Activated naive CD4-positive, alpha-beta T cell treated with anti-CD3 and anti-CD28 coated beads for 36 hours (primary cell): Measurements from ENCODE around the gene CHST6. TPM values are rescaled to one million over a fixed set of nuclear protein-coding genes. Genes with fewer than 3 reads are reported as not detected.
A peak's percentile ranks its signal among the peaks of the same experiment; 100 is the strongest.
"Not testable (repeated sequence)": the region's sequence is repeated elsewhere in the genome, so short reads cannot be mapped to it uniquely, and the experiment has no call there.

Experiments
- CTCF ChIA-PET: fragments of 350-600 bp; sonication (Branson Sonifier 250); formaldehyde crosslinking; loops from one replicate; lab custom pipeline; 2021; ENCODE audit warnings: antibody characterized with exemption; lab: Charles Lee
- DNase-seq: peaks from one replicate; pipeline ENCODE4 v3.0.0-alpha.2; 2020
- H3K27ac Mint-ChIP-seq: one replicate; pipeline ENCODE4 v1.8.0; 2021; ENCODE audit warnings: mild to moderate bottlenecking, mixed read lengths
- H3K27me3 Mint-ChIP-seq: one replicate; pipeline ENCODE4 v1.8.0; 2021; ENCODE audit warnings: low read depth, mixed read lengths
- H3K36me3 Mint-ChIP-seq: one replicate; pipeline ENCODE4 v1.8.0; 2021; ENCODE audit warnings: low read depth, mixed read lengths
- H3K4me1 Mint-ChIP-seq: one replicate; pipeline ENCODE4 v1.8.0; 2021; ENCODE audit warnings: low read depth, mixed read lengths
- H3K4me3 Mint-ChIP-seq: one replicate; pipeline ENCODE4 v1.8.0; 2021; ENCODE audit warnings: mild to moderate bottlenecking, moderate library complexity, mixed read lengths
- H3K9me3 Mint-ChIP-seq: one replicate; pipeline ENCODE4 v1.8.0; 2021; ENCODE audit warnings: mixed read lengths
- intact Hi-C: fragments of 100-400 bp; cut with micrococcal nuclease; formaldehyde crosslinking; loops from one replicate; pipeline ENCODE4 v1.15.1; 2023
- total RNA-seq, 2 experiments: library from RNA; stranded (reverse); gene quantifications; one replicate each; pipeline ENCODE4 v1.2.3, GENCODE V29; 2021

CHST6 gene
- total RNA-seq, 2 experiments from 2014 or later, result not detected

DNA sequence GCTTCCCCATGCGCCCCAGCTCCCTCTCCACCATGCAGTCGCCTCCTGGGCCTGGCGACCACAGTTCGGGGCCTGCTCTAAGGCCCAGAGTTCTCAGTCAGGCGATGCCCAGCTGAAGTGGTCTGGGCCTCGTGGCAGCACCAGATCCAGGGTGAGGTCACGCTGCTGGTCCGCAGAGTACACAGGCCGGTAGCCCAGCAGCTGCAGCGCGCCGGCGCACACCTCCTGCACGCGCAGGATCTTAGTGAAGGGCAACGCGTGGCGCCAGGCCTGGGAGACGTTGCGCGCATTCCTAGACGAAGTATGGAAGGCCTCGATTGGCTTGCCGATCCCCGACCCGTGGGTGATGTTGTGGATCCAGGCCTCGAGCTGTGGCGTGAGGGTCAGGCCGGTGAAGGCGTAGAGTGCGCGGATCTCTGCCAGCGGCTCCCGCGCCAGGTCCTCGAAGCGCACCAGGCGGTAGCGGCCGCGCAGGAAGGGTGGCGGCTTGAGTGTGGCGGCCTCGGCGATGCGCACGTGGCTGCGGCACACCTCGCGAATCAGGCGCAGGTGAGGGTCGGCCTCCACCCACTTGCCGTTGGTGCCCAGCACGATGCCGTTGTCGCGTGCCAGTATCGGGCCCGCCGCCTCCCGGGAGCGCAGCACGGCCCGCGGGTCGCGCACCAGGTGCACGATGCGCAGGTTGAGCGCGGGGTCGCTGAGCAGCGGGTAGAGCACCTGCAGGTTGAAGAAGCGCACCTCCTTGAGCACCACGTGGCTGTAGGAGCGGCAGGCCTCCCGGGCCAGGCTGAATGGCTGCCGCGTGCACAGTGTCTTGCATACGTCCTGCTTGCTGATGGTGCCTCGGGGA, 34.0 kb upstream of the CHST6 start:
- H3K9me3 Mint-ChIP-seq, result no peaks in the 10 kb centered on the region
- no peak overlapping the region for H3K4me3 Mint-ChIP-seq
- CTCF ChIA-PET, result no interaction called here
- intact Hi-C loops, result no loop called here
- no peaks in the 10 kb centered on the region for H3K36me3 Mint-ChIP-seq
- no peaks in the 10 kb centered on the region for H3K4me1 Mint-ChIP-seq
- H3K27ac Mint-ChIP-seq, result no peak overlapping the region
- H3K27me3 Mint-ChIP-seq, result no peaks in the 10 kb centered on the region
- no peak for DNase-seq

DNA sequence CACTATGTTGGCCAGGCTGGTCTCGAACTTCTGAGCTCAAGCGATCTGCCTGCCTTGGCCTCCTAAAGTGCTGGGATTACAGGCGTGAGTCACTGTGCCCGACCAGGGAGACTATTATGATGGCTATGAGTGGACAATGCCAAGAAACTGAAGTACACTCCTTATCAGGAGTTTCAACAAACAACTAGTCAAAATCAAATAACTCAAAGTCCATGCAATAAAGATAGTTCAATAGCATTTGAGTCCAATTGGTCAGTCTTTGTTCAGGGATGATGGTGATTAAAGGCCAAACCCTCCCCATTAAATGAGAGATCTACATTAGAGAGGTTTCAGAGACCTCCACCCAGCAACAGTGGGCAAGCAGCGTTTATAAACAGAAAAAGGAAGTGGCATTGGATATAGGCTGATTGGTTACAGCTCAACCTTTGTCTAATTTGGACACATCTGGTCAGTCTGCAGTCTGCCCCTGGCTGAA, 32.6 kb upstream of the CHST6 start:
- CTCF ChIA-PET, result no interaction called here
- Mint-ChIP-seq H3K4me3 (no peak overlapping the region), H3K27me3 (no peaks in the 10 kb centered on the region), H3K36me3 (no peaks in the 10 kb centered on the region), H3K4me1 (no peaks in the 10 kb centered on the region), H3K27ac (no peak overlapping the region), H3K9me3 (no peaks in the 10 kb centered on the region)
- intact Hi-C loops, result no loop called here
- DNase-seq, result no peak

DNA sequence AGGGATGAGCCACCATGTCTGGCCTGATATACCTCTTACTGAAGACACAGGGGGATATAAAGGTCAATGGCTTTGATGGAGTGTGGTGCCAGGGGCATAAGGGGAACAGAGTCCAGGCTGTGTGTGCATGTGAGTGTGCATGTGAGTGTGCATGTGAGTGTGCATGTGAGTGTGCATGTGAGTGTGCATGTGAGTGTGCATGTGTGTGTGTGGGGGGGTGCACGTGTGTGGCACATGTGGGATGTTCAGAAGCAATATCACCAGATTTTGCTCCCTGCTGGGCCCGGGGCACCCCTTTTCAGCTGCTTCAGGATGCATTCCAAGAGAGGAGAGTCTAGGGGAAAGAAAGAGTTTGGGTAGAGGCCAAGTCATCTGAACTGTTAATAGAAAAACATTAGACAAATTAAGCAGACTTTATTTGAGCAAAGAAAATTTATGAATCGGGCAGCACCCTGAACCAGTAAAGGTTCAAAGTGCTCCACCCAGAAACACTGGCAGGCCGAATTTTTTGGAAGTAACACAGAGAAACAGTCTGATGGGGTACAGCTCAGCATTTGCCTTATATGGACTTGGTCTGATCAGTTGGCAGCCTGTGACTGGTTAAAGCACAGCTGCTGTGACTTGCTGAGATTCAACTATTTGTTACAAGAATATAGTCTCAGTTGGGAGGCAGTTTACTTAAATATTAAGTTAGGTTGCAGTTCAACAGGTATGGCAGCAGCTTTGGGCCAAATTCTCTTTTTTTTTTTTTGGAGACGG, 31.0 kb upstream of the CHST6 start:
- Mint-ChIP-seq H3K27me3 (no peaks in the 10 kb centered on the region), H3K27ac (no peak overlapping the region), H3K4me1 (no peaks in the 10 kb centered on the region), H3K4me3 (no peak overlapping the region), H3K36me3 (no peaks in the 10 kb centered on the region), H3K9me3 (no peaks in the 10 kb centered on the region)
- DNase-seq, result no peak
- intact Hi-C loops, result no loop called here
- CTCF ChIA-PET, result interaction anchor here (1.2 kb wide), 1 partner anchor 61 kb away, joined by 6 read pairs; no protein-coding TSS in a partner anchor

DNA sequence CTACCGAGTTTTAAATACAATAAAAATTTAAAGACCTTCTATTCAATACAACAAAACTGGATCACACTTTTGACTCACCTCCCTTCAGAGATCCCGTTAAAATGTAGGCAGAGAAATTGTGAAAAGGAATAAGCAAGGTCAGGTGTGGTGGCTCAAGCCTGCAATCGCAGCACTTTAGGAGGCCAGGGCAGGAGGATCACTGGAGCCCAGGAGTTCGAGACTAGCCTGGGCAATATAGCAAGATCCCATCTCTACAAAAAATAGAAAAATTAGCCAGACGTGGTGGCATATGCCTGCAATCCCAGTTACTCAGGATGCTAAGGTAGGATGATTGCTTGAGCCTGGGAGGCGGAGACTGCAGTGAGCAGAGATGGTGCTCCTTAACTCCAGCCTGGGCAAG, 23.9 kb upstream of the CHST6 start:
- Mint-ChIP-seq H3K27me3 (no peaks in the 10 kb centered on the region), H3K4me1 (peaks cover 7% of the 10 kb centered on the region), H3K9me3 (no peaks in the 10 kb centered on the region), H3K27ac (no peak overlapping the region), H3K4me3 (no peak overlapping the region), H3K36me3 (no peaks in the 10 kb centered on the region)
- CTCF ChIA-PET, result interaction anchor here (0.6 to 2.9 kb wide), 6 partner anchors 13 to 136 kb away, joined by 3 to 13 read pairs (median 4); no protein-coding TSS in a partner anchor
- no peak for DNase-seq
- intact Hi-C loops, result loop anchor here (5.0 kb wide), 1 partner anchor 117 kb away; no protein-coding TSS in a partner anchor

DNA sequence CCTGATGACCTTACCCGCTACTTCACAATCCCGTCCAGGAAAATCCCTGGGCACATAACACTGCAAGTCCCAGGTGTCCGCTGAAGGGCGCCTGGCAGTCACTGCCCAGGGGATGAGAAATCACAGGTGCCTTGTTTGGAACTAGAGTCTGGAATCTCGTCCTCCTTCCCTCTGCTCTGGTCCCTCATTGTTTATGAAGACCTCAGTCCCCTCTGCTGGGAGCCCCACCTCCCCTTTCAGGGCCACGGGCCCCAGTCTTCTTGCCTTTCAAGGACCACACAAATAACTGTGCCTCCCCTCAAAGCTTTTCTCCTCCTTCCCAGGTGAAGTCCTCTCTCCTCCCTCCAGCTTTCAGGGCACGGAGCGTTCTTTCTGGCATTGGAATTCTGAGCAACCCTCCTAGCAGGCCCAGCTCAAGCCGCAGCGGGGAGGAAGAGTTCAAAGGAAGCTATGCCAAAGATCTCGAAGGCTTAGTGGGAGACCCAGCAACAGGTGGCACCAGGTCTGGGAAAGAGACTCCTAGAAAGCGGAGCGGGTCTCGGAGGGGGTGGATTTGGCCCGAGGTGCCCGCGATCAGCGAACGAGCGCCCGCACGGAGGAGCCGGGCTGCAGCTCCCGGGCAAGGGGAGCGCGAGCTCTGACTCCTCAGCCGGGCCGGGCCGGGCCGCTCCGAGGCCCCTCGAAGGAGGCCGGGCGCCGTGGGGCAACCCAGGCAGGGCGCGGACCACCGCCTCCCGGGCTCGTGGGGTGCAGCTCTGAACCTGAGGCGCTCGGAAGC, 21.1 kb upstream of the CHST6 start:
- DNase-seq, result peak; percentile 11

DNA sequence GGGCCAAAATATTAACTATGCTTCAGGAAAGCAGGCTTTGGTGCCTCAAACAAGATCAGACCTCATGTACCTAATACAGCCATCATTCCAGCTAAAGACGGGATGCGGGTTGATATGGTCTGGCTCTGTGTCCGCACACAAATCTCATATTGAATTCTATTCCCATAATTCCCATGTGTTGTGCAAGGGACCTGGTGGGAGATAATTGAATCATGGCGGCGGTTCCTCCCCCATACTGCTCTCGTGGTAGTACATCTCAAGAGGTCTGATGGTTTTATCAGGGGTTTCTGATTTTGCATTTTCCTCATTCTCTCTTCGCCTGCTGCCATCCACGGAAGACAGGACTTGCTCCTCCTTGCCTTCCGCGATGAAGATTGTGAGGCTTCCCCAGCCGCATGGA, 19.1 kb upstream of the CHST6 start:
- no peaks in the 10 kb centered on the region for H3K36me3 Mint-ChIP-seq
- H3K4me3 Mint-ChIP-seq, result no peak overlapping the region
- DNase-seq, result no peak
- intact Hi-C loops, result no loop called here
- no peaks in the 10 kb centered on the region for H3K27me3 Mint-ChIP-seq
- CTCF ChIA-PET, result interaction anchor here (1.3 kb wide), 1 partner anchor 49 kb away, joined by 4 read pairs; no protein-coding TSS in a partner anchor
- H3K9me3 Mint-ChIP-seq, result no peaks in the 10 kb centered on the region
- H3K27ac Mint-ChIP-seq, result no peak overlapping the region
- peaks cover 7% of the 10 kb centered on the region for H3K4me1 Mint-ChIP-seq

More for the DNA sequence above, 21.1 kb upstream of the CHST6 start:
- peak overlapping the region; percentile 68 for H3K4me3 Mint-ChIP-seq
- H3K4me1 Mint-ChIP-seq, H3K27me3 Mint-ChIP-seq, H3K9me3 Mint-ChIP-seq, H3K27ac Mint-ChIP-seq, H3K36me3 Mint-ChIP-seq: not testable (repeated sequence)
- intact Hi-C loops, result loop anchor here (2.0 to 5.0 kb wide), 3 partner anchors 114 to 1674 kb away; partner anchors contain the start of gene MON1B
- CTCF ChIA-PET, result interaction anchor here (0.6 to 2.9 kb wide), 20 partner anchors 8 to 1879 kb away, joined by 3 to 22 read pairs (median 4); partner anchors contain the start of genes CHST6, KARS1, TERF2IP and TMEM231

DNA sequence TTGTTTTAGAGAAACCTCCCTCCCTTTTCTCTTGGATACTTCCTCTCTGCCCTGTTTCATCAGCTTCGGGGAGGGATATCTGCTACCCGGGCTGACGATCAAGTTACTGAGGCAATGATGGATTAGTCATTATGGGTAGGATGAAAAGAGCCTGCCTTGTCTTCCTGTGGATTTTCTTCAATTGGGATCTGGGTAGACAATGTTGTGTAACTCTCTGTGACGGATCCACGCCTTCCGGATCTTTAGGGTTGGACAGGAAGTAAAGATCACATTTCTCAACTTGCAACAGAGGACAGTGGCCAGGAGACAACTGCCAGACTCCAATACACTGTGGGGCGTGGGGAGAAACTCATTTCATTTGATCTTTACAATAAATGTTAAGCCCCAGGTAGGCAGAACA, 11.3 kb upstream of the CHST6 start:
- Mint-ChIP-seq H3K27ac (no peak overlapping the region), H3K36me3 (no peaks in the 10 kb centered on the region), H3K4me1 (peaks cover 4% of the 10 kb centered on the region), H3K9me3 (no peaks in the 10 kb centered on the region), H3K27me3 (peaks cover 3% of the 10 kb centered on the region), H3K4me3 (no peak overlapping the region)
- CTCF ChIA-PET, result interaction anchor here (0.8 to 1.3 kb wide), 3 partner anchors 9 to 42 kb away, joined by 3 to 4 read pairs (median 4); no protein-coding TSS in a partner anchor
- intact Hi-C loops, result no loop called here
- DNase-seq, result no peak

DNA sequence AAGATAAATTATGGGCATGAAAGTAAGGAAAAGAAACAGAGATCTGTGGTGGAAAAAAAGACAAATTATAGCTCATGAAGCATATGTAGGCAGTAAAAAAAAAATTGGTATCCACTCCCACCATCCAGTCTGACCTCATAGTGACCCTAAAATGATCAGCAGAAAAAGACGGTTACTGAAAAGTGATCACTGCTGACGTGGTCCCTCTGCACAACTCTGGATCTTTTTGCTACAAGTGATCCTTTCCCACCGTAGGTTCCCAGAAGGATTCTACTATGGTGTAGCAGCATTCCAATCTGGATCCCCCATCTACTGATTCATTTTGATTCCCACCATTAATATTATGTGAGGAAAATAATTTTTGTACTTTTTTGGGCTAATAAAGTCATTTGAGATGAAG, 10.9 kb upstream of the CHST6 start:
- H3K27ac Mint-ChIP-seq, result no peak overlapping the region
- intact Hi-C loops, result no loop called here
- peaks cover 3% of the 10 kb centered on the region for H3K27me3 Mint-ChIP-seq
- H3K4me3 Mint-ChIP-seq, result no peak overlapping the region
- CTCF ChIA-PET, result interaction anchor here (0.6 to 1.3 kb wide), 4 partner anchors 9 to 1664 kb away, joined by 3 to 4 read pairs (median 4); no protein-coding TSS in a partner anchor
- no peaks in the 10 kb centered on the region for H3K9me3 Mint-ChIP-seq
- no peak for DNase-seq
- no peaks in the 10 kb centered on the region for H3K36me3 Mint-ChIP-seq
- peaks cover 4% of the 10 kb centered on the region for H3K4me1 Mint-ChIP-seq

DNA sequence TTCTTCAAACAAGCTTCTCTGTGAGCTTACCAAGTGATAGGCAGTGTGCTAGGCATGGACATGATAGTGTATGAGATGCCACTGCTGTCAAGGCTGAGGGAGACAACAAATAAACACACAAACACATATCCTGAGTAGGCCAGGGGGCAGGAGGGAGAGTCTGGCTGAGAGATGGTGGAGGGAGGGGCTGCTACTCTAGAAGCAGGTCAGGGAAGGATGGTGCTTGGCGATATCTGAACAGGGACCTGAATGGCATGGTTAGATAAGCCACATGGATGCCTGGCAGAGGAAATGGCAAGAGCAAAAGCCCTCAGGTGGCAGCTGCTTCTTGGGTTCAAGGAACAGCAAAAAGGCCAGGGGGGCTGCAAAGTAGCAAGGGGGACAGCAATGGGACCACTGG, 8.6 kb upstream of the CHST6 start:
- H3K27ac Mint-ChIP-seq, result no peak overlapping the region
- H3K36me3 Mint-ChIP-seq, result no peaks in the 10 kb centered on the region
- peaks cover 3% of the 10 kb centered on the region for H3K27me3 Mint-ChIP-seq

DNA sequence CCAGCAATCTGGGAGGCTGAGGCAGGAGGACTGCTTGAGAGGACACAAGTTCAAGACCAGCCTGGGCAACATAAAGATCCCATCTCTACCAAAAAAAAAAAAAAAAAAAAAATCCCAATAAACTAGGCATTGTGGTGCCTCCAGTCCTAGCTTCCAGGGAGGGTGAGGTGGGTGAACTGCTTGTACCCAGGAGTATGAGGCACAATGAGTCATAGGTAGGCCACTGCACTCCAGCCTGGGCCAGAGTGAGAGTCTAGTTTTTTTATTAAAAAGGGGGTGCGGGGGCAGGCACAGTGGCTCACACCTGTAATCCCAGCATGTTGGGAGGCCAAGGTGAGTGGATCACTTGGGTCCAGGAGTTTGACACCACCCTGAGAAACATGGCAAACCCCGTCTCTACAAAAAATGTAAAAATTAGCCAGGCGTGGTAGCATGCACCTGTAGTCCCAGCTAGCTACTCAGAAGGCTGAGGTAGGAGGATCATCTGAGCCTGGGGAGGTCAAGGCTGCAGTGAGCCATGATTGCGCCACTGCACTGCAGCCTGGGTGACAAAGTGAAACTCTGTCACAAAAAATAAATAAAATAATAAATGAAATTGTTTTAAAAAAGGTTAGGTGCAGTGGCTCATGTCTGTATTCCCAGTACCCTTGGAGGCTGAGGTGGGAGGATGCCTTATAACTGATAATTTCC, 7.8 kb upstream of the CHST6 start:
- Mint-ChIP-seq H3K27ac (no peak overlapping the region), H3K27me3 (peaks cover 3% of the 10 kb centered on the region), H3K9me3 (no peaks in the 10 kb centered on the region), H3K4me3 (no peak overlapping the region), H3K4me1 (peaks cover 4% of the 10 kb centered on the region), H3K36me3 (no peaks in the 10 kb centered on the region)
- intact Hi-C loops, result no loop called here
- no peak for DNase-seq
- CTCF ChIA-PET, result no interaction called here

More for the DNA sequence above, 8.6 kb upstream of the CHST6 start:
- Mint-ChIP-seq H3K4me1 (peaks cover 4% of the 10 kb centered on the region), H3K9me3 (no peaks in the 10 kb centered on the region), H3K4me3 (no peak overlapping the region)
- no peak for DNase-seq
- intact Hi-C loops, result no loop called here
- CTCF ChIA-PET, result no interaction called here

DNA sequence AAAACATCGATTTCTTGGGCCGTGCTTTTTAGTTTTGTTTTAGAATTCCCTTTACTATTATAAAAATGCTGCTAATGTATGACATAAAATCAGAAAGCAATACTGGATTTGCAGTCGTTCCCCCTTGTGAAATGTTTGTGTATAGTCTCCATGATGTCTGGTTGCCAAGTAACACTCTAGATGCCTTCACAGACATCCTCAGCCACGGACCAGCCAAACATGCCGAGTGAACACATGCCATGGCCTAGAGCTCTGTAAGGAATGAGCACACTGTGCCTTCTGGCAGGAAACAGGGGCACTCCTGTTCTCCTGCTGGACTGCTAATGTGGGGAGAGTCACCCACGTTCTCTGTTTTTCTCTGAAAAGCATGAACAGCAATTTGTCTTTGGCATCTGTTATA, 6.6 kb upstream of the CHST6 start:
- H3K4me3 Mint-ChIP-seq, DNase-seq, H3K27me3 Mint-ChIP-seq, H3K4me1 Mint-ChIP-seq, H3K27ac Mint-ChIP-seq, H3K36me3 Mint-ChIP-seq, H3K9me3 Mint-ChIP-seq, CTCF ChIA-PET, intact Hi-C loops: not testable (repeated sequence)
